NCI-H748 (cell line): ENCODE measurements around the gene SPTLC2.

Experiments
- DNase-seq: peaks from one replicate; lab custom pipeline; 2025; ENCODE audit not compliant: unreplicated experiment; lab: John Stamatoyannopoulos, UW

SPTLC2 gene

DNA sequence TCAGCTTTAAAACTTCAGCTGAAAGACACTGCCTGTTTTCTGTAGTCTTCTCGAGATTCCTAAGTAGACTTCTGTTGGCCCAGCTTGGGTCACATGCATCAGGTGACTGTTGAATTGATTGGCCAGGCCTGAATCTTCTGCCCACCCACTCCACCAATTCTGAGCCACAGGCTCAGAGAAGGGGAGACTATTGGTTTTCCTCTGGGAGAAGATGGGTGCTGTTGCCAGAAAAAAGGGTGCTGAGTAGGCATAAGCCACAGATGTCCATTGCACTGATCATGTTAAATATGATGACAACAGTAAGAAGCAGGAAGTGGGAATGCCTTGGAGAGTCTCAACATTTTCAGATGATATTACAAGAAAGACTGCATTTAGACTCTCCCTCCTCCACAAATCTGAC is 6.8 kb upstream of the SPTLC2 start:
- no peak for DNase-seq

DNA sequence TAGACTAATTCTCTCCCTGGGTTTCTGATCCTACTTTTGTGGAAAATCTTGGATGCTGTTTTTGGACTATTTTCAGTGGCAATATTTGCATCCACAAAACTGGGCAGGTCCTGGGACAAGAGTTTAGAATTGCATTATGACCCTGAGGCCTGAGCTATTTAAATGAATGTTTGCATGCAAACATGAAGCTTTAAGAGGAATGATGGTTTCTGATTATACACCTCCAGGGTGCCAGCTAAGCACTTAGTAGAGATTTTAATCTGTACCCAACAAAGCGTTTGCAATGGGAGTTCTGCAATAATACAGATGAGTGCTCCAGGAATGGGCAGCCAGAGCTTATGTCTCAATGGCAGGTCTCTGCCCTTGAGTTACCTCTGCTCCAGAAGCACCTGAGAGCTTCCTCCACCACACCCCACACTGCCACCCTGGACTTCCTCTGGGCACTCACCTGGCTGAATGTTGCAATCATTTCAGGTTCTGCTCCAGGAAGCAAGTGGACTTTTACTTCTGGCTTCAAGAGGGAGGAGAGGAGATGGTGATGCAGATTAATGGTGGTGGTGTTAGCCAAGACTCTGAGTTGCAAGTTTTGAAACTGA is 6.0 kb upstream of the SPTLC2 start:
- DNase-seq = no peak

- DNase-seq = no peak
Observed at GRCh38 chr14:77620222-77620870, 3.9 kb upstream of the SPTLC2 start.

DNA sequence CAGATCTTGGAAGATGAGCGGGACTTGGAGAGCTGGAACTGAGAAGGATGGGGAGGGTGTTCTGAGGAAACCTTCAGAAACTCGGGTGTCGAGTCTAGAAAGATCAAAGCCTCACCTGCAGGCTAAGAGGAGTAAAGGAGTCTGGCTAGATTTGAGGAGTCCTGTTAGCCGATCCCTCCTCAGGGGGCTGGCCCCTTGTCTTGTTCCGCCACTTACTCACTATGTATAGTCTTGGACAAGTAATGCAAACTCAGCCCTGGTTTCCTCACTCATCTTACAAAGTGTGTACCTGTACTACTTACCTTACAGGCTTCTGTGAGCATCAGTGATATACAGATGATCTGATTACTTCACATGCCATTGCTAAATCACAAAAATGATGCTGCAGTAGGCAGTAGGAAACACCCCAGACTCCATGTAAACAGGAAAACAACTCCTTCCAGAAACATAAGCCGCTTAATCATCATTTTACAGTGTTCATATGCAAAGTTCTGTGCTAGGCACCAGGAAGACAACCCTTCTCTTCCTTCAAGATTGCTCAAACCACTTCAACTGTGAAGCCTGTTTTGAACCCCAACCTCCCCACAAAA is 2.0 kb upstream of the SPTLC2 start:
- DNase-seq = no peak

DNA sequence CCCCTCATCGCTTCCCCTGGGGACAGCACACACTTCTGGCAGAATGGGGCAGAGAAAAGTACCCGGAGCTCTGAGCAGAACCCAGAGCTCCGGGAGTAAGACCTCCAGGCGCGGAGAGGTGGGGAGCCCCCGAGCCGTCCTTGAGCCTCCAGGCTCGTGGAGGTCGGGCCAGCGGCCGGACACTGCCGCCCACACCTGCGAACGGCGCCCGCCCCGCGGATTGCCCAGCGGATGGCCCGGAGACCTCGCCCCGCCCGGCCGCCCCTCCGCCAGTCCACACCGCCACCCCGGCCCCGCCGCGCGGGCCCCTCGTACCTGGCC is 344 bp downstream of the SPTLC2 start:
- DNase-seq = no peak

DNA sequence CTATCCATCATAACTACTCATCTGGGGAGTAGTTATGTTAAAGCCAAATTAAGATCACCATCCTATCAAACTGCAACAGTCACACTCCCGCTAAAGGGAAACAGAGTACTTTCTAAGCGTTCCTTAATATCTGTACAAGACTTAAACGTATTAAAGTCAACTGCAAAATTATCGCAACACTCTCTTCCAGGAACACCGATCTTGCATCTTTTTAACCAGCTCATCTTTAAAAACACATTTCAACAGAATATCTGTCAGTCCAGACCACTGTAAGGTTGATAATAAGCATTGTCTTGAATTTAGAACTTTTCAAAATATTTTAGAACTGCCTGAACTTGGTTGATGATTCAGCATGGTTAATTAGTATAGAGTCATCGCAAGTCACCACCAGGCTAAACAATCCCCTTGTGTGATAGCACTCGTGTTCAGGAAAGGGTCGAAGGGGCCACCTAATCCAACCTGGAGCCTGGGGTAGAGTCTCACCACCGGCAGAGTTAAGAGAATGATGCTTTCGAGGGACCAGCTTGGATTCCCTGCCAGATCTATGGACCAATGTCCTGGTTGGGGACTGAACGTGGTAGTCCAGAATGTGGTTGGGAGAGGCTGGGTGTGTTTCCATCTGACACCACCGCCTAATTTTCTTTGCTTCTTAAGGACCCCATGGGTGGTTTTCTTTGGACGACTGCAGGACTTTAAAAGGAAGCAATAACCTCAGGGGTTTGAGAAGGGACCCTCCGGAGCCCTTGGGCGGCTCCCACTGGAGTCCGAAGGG is 890 bp downstream of the SPTLC2 start:
- DNase-seq = peak; percentile 42

GRCh38 chr14:77613201-77613600 is 3.2 kb downstream of the SPTLC2 start:
- DNase-seq = peak; percentile 30

GRCh38 chr14:77612011-77612620 is 4.3 kb downstream of the SPTLC2 start:
- DNase-seq = no peak

DNA sequence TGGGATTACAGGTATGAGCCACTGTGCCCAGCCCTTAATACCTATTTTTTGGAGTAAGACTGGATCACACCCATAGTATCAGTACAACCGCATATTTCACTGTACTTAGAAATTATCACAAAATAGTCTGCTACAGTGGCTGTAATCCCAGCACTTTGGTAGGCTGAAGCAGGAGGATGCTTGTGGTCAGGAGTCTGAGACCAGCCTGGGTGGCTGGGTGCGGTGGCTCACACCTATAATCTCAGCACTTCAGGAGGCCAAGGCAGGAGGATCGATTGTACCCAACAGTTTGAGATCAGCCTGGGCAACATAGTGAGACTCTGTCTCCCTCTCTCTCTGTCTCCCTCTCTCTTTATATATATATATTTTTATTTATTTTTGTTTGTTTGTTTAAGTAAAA is 5.9 kb downstream of the SPTLC2 start:
- no peak for DNase-seq

DNA sequence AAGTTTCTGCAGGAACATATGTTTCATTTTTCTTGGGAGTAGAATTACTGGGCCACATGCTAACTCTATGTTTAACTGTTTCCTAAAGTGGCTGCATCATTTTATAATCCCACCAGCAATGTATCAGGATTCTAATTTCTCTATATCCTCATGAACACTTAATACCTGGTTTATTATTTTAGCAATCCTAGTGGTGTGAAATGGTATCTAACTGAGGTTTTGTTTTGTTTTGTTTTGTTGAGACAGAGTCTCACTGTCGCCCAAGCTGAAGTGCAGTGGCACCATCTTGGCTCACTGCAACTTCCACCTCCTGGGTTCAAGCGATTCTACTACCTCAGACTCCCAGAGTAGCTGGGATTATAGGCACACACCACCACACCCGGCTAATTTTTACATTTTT is 6.5 kb downstream of the SPTLC2 start:
- no peak for DNase-seq

GRCh38 chr14:77607741-77608302 is 8.6 kb downstream of the SPTLC2 start:
- no peak for DNase-seq

DNA sequence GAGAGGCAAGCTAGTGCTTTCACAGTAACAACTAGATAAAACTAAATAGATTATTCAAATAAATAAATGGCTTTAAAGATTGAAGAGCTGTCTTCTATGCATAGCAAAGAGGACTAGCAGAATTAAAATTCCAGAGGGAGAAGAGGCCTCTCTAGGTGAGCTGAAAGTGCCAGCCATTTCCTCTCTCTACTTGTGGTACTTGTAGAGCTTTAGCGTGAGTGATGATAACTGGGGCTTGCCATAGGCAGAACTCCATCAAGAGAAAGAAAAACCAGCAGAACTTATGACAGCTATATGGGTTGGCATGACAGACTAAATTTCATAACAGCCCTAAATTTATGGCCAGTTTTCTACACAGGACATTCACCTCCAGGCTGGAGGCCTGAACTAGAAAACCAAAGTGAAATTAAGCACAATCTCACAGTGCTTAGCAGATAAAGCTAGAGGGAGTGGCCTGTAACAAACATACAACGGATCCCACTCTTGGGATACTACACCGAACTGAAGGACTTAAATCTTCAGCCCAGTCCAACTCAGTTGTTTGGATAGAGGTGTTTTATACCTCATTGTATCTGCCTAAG is 11.0 kb downstream of the SPTLC2 start:
- no peak for DNase-seq

DNA sequence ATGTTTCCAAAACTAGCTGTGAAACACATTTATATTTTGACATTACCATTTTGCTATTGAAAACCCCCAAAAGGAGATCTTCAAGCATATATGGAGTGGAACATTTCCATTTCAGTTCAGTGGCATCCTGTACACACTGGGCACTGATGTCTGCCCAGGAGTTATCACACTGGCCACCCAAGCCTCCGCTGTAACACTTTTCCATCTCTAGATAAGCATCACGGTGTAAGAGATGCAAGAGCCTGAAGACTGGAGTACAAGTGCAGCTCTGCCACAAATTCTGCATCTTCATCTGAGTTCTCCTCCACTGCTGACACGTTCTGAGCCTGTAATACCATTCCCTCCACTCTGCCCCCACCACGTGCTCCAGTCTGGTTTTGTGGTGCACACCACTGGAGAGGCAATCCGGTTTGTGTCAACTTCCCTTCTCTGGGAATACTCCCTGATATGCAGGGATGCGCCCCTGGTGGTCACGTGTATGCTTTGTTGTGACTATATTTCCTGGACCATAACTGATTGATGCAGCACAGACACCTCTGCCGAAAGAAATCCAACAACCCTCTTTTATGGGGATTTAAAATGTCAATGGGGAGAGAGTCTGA is 12.7 kb downstream of the SPTLC2 start:
- DNase-seq = peak; percentile 9

DNA sequence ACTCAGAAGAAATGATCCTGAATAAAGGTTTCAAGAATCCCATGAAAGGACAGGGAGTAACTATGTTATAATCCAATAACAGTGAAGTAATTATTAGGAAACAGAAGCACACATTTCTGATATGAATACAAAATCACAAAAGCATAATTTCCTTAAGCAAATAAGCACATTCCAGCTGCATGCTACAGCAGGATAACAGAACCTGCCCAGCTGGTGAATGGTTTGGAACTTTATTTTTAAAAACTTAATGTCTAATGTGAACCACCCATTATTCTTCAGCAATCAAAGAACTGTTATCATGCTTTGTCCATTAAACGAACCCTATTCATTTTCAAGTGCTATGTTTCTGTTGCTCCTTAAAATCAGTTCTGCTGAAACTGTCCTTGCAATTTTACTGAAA is 13.4 kb downstream of the SPTLC2 start:
- DNase-seq = no peak

GRCh38 chr14:77601846-77602619 is 14.4 kb downstream of the SPTLC2 start:
- no peak for DNase-seq

GRCh38 chr14:77599889-77600288 is 16.5 kb downstream of the SPTLC2 start:
- DNase-seq = no peak

GRCh38 chr14:77598366-77599070 is 17.9 kb downstream of the SPTLC2 start:
- no peak for DNase-seq

DNA sequence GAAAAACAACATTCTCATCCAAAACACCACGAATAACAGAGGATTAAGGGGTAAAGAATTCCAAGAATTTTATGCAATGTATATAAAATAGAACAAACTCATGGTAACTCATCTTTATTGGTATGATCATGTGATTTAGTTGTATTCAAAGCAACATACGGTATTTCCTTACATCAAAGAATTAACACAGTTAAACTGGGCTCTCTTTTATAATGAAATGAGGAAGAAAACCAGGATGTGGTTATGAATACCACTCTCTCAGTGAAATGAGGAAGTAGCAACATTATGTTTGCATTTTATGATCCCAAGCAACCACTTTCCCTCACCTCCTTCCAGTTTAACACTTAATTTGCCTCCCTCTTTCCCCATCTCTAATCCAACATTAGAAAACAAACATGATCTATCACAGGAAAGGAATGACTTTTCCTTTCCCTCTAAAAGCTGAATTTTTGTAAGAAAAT is 22.9 kb downstream of the SPTLC2 start:
- DNase-seq = no peak

GRCh38 chr14:77590845-77591485 is 25.5 kb downstream of the SPTLC2 start:
- no peak for DNase-seq
